COR-L47 (cell line): ENCODE data around the gene EPHA8.

Experiments used
- DNase-seq: peaks from one replicate; lab custom pipeline; 2025; lab: John Stamatoyannopoulos, UW

Gene EPHA8

GRCh38 chr1:22567197-22567596 is 3.9 kb downstream of the EPHA8 start:
- no peak for DNase-seq

GRCh38 chr1:22567994-22568393 is 4.7 kb downstream of the EPHA8 start:
- DNase-seq = no peak

DNA sequence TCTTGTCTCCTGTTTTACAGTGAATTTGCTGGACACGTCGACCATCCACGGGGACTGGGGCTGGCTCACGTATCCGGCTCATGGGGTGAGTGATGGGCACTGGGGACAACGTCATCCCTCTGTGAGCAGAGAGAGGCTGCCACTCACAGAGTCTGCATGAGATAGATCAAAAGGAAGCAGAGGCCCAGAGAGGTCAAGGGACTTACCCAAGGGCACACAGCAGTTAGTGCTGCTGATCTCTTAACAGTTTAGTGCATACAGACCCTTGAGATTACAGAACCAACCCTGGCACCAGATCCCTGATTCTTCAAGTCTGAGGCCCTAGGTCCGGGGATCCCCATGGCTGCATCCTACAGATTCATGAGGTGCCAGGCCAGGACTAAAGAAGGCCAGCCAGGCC is 6.0 kb downstream of the EPHA8 start:
- DNase-seq = no peak

GRCh38 chr1:22570140-22570909 is 7.0 kb downstream of the EPHA8 start:
- no peak for DNase-seq

- no peak for DNase-seq
Measured at GRCh38 chr1:22572818-22573217, 9.5 kb downstream of the EPHA8 start.

GRCh38 chr1:22573237-22573636 is 9.9 kb downstream of the EPHA8 start:
- no peak for DNase-seq

DNA sequence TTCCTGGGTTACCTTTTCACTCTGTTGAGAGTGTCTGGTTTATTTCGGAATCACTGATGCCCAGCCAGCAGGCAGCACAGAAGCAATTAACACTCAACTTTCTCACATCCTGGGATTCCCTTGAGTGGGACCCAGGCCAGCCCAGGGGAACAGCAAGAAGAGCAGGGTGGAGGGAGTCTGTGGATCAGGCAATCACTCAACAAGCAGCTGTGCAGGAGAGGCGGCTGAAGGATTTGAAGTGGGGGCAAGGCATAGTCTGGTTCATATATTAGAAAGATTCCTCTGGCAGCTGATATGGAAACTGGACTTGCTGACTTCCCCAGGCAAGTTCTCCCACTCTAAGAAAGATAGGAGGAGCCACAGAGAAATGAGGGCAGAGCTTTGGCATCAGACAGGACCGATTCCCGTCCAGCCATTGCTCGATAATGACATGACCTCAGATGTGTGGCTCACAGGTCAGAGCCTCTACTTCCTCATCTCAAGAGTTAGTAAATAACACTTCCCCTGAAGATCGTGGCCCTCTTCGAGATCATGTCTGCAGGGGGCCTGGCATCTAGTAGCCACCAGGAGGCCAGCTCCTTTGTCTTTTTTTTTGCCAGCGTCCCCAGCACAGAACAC is 12.4 kb downstream of the EPHA8 start:
- no peak for DNase-seq

GRCh38 chr1:22576150-22576544 is 12.9 kb downstream of the EPHA8 start:
- no peak for DNase-seq

- no peak for DNase-seq
Measured at GRCh38 chr1:22576617-22577016, 13.3 kb downstream of the EPHA8 start.

DNA sequence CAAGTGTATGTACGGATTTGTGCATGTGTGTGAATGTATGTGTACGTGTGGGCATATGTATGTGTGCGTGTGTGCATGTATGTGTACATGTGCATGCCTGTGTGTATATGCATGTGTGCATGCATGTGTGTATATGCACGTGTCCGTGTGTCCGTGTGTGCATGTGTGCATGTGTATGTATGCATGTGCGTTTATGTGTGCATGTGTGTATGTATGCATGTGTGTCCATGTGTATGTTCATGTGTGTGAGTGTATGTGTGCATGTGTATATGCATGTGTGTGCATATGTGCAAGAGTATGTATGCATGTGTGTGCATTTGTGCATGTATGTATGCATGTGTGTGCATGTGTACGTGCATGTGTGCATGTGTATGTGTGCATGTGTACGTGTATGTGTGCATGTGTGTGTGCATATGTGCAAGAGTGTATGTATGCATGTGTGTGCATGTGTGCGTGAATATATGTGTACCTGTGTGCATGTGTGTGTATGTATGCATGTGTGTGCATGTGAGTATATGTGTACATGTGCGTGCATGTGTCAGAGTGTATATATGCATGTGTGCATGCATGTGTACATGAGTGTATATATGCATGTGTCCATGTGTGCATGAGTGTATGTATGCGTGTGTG is 15.6 kb downstream of the EPHA8 start:
- DNase-seq = no peak

- DNase-seq = no peak
Measured at GRCh38 chr1:22579541-22580155, 16.4 kb downstream of the EPHA8 start.

- no peak for DNase-seq
Measured at GRCh38 chr1:22582661-22583635, 19.7 kb downstream of the EPHA8 start.

DNA sequence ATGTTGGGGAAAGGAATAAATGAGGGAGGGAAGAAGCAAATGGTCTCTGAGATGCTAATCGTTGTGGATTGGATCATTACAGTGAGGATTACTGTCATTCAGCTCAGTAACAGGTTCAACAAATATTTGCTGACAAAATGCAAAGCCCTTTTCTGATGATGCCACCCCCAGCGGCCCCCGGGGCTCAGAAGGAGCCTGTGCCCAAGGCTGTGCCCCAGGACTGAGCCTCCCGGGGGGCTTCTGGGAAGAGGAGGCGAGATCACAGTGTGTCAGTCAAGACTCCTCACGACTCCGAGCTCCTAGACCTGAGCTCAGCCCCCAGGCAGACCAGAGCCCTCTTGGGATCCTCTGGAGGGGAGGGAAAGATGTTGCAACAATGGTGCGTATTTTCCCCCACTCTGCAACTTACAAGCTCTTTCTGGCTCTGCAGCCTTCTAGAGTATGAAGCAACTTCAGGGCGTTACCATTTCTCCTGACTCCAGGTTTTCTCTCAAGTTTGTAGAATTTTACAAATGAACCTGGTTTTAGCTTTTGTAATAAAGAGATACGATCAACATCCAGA is 20.8 kb downstream of the EPHA8 start:
- no peak for DNase-seq

DNA sequence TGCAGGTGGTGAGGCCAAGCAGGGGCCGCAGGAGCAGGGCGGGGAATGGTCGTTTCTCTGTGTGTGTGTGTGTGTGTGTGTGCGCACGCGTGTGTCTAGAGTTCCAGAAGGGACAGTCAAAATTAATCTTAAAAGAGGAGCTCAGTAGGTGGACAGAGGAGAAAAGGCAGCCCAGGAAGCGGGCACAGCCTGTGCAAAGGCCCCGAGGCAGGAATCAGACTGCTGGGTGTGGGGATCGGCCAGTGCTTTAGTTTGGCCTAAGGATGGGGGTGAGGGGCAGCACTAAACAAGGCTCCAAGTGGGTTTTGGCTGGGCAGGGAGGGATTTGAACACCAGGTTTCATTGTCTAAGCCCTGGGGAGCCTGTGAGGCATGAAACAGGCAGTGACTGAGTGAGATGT is 21.7 kb downstream of the EPHA8 start:
- no peak for DNase-seq

- DNase-seq = no peak
Measured at GRCh38 chr1:22585471-22585870, 22.2 kb downstream of the EPHA8 start.

- no peak for DNase-seq
Measured at GRCh38 chr1:22586356-22587130, 23.3 kb downstream of the EPHA8 start.

DNA sequence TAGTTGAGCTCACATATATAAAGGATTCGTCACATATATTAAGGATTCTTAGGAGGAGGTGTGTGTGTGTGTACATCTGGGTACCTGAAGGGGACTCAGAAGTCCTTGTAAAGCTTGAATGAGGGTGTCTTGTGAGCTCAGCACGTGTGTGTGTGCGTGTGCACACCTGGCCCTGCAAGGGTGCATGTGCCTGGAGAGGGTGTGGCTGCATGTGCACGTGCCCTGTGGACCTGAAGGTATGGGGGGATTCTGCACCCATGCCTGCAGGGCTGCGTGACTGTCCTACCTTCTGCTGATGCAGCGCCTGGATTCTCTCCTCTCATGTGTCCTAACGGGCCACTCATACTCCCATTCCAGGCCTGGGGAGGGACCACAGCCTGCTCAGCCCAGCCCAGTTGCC is 24.0 kb downstream of the EPHA8 start:
- DNase-seq = no peak

DNA sequence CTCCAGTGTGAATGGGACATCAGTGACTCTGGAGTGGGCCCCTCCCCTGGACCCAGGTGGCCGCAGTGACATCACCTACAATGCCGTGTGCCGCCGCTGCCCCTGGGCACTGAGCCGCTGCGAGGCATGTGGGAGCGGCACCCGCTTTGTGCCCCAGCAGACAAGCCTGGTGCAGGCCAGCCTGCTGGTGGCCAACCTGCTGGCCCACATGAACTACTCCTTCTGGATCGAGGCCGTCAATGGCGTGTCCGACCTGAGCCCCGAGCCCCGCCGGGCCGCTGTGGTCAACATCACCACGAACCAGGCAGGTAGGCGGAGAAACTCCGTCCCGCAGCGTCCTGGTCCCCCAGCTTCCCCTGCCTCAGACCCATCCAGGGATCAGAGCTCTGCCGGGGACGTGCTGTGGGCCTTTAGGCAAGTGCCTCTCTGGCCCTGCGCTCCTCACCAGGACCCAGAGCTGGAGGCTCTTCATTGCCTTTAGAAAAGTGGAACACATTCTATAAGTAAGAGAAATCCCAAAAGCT is 25.7 kb downstream of the EPHA8 start:
- DNase-seq = no peak

DNA sequence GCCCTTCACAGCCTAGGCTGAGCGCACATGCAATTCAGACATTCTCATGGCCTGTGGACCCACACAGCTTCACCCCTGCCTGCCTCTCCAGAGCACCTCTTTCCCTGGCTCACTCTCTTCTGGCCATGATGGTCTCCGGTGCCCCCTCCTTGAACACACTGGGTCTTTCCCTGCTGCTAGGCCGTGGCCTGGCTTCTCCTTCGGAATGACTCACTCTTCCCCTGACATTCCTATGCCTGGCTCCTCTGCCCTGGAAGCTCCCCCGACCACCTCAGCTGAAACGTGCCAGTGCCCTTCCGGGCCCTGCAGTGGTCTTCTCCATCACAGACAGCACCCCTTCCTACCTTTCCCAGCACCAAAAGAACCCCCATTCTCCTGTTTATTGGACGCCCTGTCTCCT is 28.3 kb downstream of the EPHA8 start:
- DNase-seq = no peak

- no peak for DNase-seq
Measured at GRCh38 chr1:22592051-22592450, 28.8 kb downstream of the EPHA8 start.
